OCI-LY7 (cell line): ENCODE data around the gene CLEC16A. TPM values are rescaled to one million over a fixed set of nuclear protein-coding genes. Genes with fewer than 3 reads are reported as not detected.

Experiments
- BruUV-seq: library from RNA; stranded (reverse); fragments of 400-500 nt; replicated peaks from 2 replicates; lab custom pipeline; 2021; lab: Mats Ljungman, UMichigan
- CTCF ChIA-PET: fragments of 300-600 bp; sonication (Branson Sonifier 250); formaldehyde crosslinking; loops from one replicate; lab custom pipeline; 2022; ENCODE audit warnings: antibody characterized with exemption; ENCODE audit not compliant: unreplicated experiment; lab: Charles Lee
- POLR2A ChIA-PET: fragments of 300-600 bp; sonication (Branson Sonifier 250); formaldehyde crosslinking; loops from one replicate; lab custom pipeline; 2022; ENCODE audit warnings: antibody characterized with exemption; lab: Charles Lee
- DNase-seq: peaks from one replicate; pipeline ENCODE4 v3.0.0-alpha.2; 2015; ENCODE audit warnings: low spot score
- H2AFZ ChIP-seq: fragments of 200-600 bp; sonication (generic), shearing (Covaris generic); 2 replicates; pipeline ENCODE4 v1.6.1; 2014; ENCODE audit warnings: mild to moderate bottlenecking, antibody characterized with exemption, low read length, moderate library complexity
- H3K27ac ChIP-seq: fragments of 200-600 bp; sonication (generic); 2 replicates; pipeline ENCODE4 v1.5.1; 2014; ENCODE audit warnings: mixed run types, low read depth, mild to moderate bottlenecking, moderate library complexity, low read length, inconsistent platforms; ENCODE audit not compliant: poor library complexity, severe bottlenecking
- H3K36me3 ChIP-seq: fragments of 200-600 bp; sonication (generic); 2 replicates; pipeline ENCODE4 v1.6.1; 2014; ENCODE audit warnings: mild to moderate bottlenecking, antibody characterized with exemption, low read length, moderate library complexity, mixed read lengths; ENCODE audit not compliant: insufficient read depth
- H3K4me1 ChIP-seq: fragments of 200-600 bp; sonication (generic); 2 replicates; pipeline ENCODE4 v1.5.1; 2014; ENCODE audit warnings: mild to moderate bottlenecking, low read length; ENCODE audit not compliant: insufficient read depth, poor library complexity, severe bottlenecking
- H3K4me2 ChIP-seq: fragments of 200-600 bp; sonication (generic); 2 replicates; pipeline ENCODE4 v1.6.1; 2014; ENCODE audit warnings: mild to moderate bottlenecking, low read length
- H3K4me3 ChIP-seq: fragments of 200-600 bp; sonication (generic); 2 replicates; pipeline ENCODE4 v1.5.1; 2014; ENCODE audit warnings: mild to moderate bottlenecking, low read depth, low read length; ENCODE audit not compliant: poor library complexity, severe bottlenecking
- H3K79me2 ChIP-seq: fragments of 200-600 bp; sonication (generic); 2 replicates; pipeline ENCODE4 v1.6.1; 2016; ENCODE audit warnings: low read depth, mild to moderate bottlenecking, low read length, moderate library complexity, mixed read lengths; ENCODE audit not compliant: insufficient read depth
- H3K9me2 ChIP-seq: fragments of 200-600 bp; sonication (generic); 2 replicates; pipeline ENCODE4 v1.6.1; 2016; ENCODE audit warnings: mild to moderate bottlenecking, low read length, mixed read lengths; ENCODE audit not compliant: insufficient read depth
- H3K9me3 ChIP-seq: fragments of 200-600 bp; sonication (generic); 2 replicates; pipeline ENCODE4 v1.6.1; 2014; ENCODE audit warnings: mild to moderate bottlenecking, mixed run types, low read length, mixed read lengths
- H4K20me1 ChIP-seq: fragments of 200-600 bp; sonication (generic); 2 replicates; pipeline ENCODE4 v1.6.1; 2014; ENCODE audit warnings: mild to moderate bottlenecking, antibody characterized with exemption, low read length, moderate library complexity, mixed read lengths; ENCODE audit not compliant: insufficient read depth
- CTCF ChIP-seq: fragments of 200-600 bp; sonication (generic); conservative IDR thresholded peaks from 2 replicates; pipeline ENCODE4 v1.5.1; 2014; ENCODE audit warnings: mild to moderate bottlenecking, antibody characterized with exemption, low read length, moderate library complexity, mixed read lengths
- EZH2phosphoT487 ChIP-seq: fragments of 200-600 bp; sonication (generic); IDR thresholded peaks from 2 replicates; pipeline ENCODE4 v1.6.1; 2018; ENCODE audit warnings: low read depth, borderline replicate concordance, mild to moderate bottlenecking, mixed run types, antibody characterized with exemption, low read length, moderate library complexity, mixed read lengths
- intact Hi-C: fragments of 100-400 bp; cut with micrococcal nuclease; formaldehyde crosslinking; loops from one replicate; pipeline ENCODE4 v1.10.0; 2022; ENCODE audit not compliant: unreplicated experiment
- total RNA-seq, 2 experiments: library from RNA; depleted of rRNA in 1 of 2; stranded (reverse); fragments of >200 nt in 1 of 2; shearing (Covaris generic) in 1 of 2; gene quantifications; 2 replicates each; pipeline ENCODE4 v1.2.3, GENCODE V29; 2014 to 2022

Gene CLEC16A
- total RNA-seq, 2 experiments from 2014 or later: 26.2 to 50.9 TPM

- ChIA-PET POLR2A (no interaction called here), CTCF (no interaction called here)
Observed at GRCh38 chr16:11211061-11211976, 267.0 kb downstream of the CLEC16A start.

GRCh38 chr16:11211977-11212797 lies 267.8 kb downstream of the CLEC16A start:
- no peak for TF ChIP-seq EZH2phosphoT487
- no peak for TF ChIP-seq CTCF
- CTCF ChIA-PET: no interaction called here
- H2AFZ ChIP-seq: no peak overlapping the region

More at GRCh38 chr16:11211061-11211976, 267.0 kb downstream of the CLEC16A start:
- Histone ChIP-seq H3K9me3 (peaks cover 10% of the 10 kb centered on the region), H3K79me2 (no peaks in the 10 kb centered on the region), H2AFZ (no peak overlapping the region), H3K4me1 (no peaks in the 10 kb centered on the region), H3K36me3 (no peaks in the 10 kb centered on the region), H3K9me2 (no peaks in the 10 kb centered on the region), H3K27ac (no peak overlapping the region), H3K4me3 (no peak overlapping the region), H4K20me1 (no peaks in the 10 kb centered on the region), H3K4me2 (no peak overlapping the region)
- no TSS peak for BruUV-seq
- intact Hi-C loops: no loop called here
- no peak for TF ChIP-seq CTCF
- TF ChIP-seq EZH2phosphoT487: no peak
- no peak for DNase-seq

More at GRCh38 chr16:11211977-11212797, 267.8 kb downstream of the CLEC16A start:
- no peak overlapping the region for H3K4me3 ChIP-seq
- no peaks in the 10 kb centered on the region for H3K79me2 ChIP-seq
- no peak overlapping the region for H3K27ac ChIP-seq
- POLR2A ChIA-PET: no interaction called here
- no peak for DNase-seq
- peaks cover 9% of the 10 kb centered on the region for H3K9me3 ChIP-seq
- no peaks in the 10 kb centered on the region for H3K4me1 ChIP-seq
- H4K20me1 ChIP-seq: no peaks in the 10 kb centered on the region
- BruUV-seq: no TSS peak
- intact Hi-C loops: no loop called here
- H3K9me2 ChIP-seq: no peaks in the 10 kb centered on the region
- H3K4me2 ChIP-seq: no peak overlapping the region
- no peaks in the 10 kb centered on the region for H3K36me3 ChIP-seq
